Measurements from ENCODE around the gene RELCH.
A peak's percentile ranks its signal among the peaks of the same experiment; 100 is the strongest.

RELCH gene

DNA sequence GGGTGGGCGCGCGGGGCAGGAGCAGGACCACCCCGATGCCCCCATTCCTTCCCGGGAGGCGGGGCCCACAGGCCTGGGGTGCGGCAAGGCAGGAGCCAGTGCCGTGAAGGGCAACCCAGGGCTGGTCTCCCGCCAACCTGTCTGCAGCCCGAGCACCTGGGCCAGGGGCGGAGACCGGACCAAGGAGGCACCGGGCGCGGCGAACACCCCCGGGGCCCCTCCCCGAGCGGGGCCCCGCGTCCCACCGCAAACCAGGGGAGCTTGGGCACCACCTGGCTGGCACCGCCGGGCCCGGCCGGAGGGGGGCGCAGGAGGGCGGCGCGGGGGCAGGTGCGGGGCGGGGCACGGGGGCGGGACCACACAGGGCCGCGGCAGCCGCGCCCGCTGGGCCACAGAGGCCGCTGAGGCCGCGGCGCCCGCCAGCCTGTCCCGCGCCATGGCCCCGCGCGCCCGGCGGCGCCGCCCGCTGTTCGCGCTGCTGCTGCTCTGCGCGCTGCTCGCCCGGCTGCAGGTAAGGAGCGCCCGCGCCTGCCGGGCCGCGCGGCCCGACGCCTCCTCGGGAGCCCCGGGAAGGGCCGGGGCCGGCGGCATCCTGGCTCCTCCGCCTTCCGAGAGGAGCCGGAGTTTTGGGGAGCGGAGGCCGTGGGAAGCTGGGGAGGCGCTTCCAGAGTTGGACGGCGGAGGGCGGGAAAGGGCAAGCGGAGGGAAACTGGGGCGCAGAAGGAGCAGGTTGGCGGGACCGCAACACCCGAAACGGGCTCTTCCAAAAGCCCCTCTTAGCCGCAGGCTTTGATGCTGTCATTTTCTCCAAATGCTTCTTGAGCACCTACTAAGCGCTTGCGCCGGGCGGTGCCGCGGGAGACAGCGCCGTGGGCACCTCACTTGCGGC is 138.1 kb downstream of the RELCH start, which contains the start of gene TNFRSF11A:
TSS of gene TNFRSF11A (plus strand) at position 394 of the 889 bp plus-strand sequence. CDS start at position 437, 43 bp downstream.
- DNase-seq (ENCODE audit: low spot score) = no peak

GRCh38 chr18:62325806-62326645 is 139.0 kb downstream of the RELCH start:
- DNase-seq (ENCODE audit: low spot score) = no peak

DNA sequence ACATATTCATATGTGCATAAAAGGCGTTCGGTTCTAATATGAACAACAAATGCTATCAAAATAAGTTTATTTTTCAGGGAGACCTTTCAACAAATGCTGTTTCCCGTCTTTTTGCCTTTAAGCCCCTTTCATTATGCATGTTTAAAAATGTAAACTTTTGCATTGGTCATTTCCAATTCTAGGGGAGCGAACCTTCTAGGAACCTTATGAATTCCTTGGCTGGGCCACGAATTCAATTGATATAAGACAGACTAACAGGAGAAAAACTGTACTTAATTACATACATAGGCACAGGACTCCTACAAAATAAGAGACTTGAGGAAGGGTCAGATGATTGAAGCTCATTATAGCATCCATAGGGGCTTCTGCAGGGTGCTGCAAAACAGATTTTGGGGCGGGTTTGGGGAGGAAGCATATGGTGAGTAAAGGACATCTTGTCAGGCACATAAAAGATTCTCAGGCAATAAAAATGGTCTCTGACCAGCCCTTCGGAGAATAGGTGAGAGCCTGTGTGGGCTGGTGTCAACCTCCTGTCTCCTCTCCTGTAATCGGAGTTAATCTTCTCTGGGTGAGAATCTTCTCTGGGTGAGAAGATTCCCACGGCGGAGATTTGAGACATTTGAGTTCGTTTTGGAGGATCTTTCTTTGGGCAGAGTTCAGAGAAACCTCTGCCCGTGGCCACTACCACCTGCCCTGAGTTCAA is 139.7 kb downstream of the RELCH start:
- no peak for DNase-seq (ENCODE audit: low spot score)

DNA sequence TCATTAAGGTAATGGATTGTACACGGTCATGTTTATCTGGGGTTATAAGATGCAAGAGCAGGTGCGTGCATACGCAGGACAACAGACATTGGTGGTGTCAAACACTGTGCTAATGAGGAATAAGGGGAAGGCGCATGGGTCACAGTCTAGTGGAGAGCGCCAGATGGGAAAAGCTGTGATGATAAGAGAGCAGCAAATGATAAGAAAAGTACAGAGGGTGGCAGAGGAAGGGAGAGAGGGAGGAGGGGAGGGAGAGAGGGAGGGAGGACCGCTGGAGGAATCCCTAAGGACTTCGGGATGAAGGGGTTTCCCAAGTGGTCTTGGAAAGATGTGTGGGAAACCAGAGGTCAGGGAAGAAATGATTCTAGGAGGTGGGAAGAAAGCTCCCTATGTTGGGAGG is 140.9 kb downstream of the RELCH start:
- DNase-seq (ENCODE audit: low spot score) = no peak

DNA sequence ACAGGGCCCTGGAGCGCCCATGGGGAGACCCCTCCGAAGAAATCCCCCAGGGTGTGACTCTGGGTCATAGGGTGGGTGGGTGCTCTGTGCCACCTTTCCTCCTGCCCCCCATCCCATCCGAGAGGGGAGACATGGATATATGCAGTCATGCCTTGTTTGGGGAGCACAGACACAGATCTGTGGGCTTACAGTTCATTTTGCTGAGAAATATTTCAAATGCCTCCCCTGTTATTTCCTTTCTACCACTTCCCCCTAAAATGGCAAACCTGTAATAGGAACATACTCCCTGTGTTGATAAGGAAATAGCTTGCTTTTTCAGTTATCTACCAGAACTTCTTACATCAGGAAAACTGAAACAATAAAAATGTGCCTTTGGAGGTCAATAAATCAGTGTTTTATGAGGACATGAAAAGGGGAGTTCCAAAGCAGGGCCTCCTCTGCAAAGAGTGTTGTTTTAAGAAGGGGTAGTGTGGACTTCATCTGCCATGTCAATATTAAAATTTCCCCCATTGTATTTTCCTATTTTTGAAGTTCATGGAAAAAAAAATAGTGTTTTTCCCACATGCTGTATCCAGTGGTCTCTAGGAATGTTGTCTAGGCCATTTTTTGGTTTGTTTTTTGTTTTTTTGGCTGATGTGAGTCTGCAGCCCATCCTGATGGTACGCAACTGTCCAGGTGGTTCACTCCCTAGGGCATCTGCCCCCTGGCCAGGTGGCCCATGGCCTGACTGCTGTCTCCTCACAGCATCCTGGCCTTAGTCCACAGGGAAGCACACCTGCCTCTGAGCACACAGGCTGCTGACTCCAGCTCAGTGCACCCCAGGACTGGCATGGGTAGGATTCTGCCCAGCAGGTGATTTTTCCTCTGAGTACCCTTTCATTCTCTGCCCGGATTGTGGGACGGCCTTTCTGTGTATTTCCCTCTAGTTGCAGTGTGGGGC is 141.8 kb downstream of the RELCH start:
- DNase-seq (ENCODE audit: low spot score) = no peak

GRCh38 chr18:62329691-62330454 is 142.8 kb downstream of the RELCH start:
- no peak for DNase-seq (ENCODE audit: low spot score)

DNA sequence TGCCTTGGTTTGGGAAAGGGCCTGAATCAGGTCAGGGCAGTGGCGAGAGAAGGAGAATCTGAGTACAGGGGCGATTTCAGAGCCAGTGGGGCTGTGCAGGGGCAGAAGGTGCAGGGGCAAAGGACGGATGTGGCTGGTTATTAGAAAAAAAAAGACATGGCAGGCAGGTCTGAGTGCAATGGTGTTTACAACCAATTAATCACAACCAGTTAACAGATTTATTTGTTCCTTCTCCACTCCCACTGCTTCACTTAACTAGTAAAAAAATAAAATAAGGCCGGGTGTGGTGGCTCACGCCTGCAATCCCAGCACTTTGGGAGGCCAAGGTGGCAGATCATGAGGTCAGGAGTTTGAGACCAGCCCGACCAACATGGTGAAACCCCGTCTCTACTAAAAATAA is 143.6 kb downstream of the RELCH start:
- DNase-seq (ENCODE audit: low spot score) = no peak

GRCh38 chr18:62331581-62332356 is 144.7 kb downstream of the RELCH start:
- peak; percentile 54 for DNase-seq (ENCODE audit: low spot score)

DNA sequence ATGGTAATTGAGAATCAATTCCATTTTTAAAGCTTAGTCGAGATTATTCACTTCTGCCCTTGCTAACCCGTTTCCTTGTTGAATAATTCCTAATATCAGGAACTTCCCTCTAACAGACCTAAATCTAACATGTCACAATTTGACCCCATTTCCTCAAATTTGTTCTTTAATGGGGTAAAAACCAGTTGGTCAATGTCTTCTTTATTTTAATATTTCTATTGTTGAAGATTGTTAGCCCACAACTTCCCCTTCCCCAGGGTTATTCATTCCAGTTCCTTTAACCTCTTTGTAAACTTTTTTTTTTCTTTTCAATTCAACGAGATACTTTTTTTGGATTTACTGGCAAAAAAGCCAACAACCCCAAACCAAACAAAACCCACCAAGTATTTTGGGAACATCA is 145.4 kb downstream of the RELCH start:
- DNase-seq (ENCODE audit: low spot score) = no peak

DNA sequence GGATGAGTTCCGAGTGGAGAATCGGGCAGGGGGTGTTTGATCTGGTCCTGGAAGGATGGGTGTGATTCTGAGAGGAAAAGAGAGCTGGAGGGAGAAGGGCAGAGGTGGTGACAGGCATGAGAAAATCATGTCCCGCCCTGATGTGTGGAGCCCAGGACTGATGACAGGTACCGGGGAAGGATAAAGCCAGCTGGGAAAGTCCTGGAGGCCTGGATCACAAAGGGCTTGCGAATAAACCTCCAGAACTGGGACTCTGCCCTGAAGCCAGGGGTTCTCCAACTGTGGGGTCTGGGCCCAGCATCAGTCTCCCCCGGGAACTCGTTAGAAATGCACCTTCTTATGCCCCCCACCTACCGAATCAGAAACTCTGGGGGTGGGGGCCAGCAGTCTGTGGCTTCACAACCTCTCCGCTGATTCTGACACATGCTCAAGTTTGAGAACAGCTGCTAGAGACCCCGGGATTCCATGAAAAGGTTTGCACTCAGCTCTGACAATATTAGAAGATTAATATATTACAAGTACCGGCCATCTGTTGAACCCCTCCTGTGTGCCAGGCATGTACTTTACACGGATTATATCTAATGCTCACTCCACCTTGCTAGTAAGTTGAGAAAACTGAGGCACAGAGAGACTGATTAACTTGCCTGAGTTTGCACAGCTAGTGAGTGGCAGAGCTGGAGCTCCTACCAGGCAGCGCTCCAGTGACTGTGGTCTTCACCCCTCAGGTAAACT is 146.1 kb downstream of the RELCH start:
- DNase-seq (ENCODE audit: low spot score) = no peak

- no peak for DNase-seq (ENCODE audit: low spot score)
These were observed 147.1 kb downstream of the RELCH start for GRCh38 chr18:62334120-62334519.

GRCh38 chr18:62335494-62335893 is 148.4 kb downstream of the RELCH start:
- DNase-seq (ENCODE audit: low spot score) = no peak

DNA sequence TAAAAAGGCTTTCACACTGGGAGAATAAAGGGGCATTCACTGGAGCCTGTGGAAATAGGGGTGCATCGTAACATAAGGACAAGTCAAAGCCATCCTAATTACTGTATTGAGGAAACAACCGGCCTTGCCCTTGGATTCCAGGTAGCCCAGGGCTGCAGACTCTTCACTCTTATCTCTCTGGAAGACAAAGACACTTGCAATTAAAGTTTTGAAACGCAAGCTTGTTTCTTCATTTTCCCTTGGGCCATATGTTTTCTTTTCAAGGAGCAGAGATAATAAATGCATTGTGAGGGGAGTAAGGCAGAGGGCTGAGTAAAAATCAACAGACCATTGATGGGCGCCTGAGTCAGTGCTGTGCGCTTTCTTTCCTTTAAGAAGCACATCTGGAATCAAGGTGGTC is 149.6 kb downstream of the RELCH start:
- DNase-seq (ENCODE audit: low spot score) = no peak

GRCh38 chr18:62337336-62337735 is 150.3 kb downstream of the RELCH start:
- DNase-seq (ENCODE audit: low spot score) = no peak

DNA sequence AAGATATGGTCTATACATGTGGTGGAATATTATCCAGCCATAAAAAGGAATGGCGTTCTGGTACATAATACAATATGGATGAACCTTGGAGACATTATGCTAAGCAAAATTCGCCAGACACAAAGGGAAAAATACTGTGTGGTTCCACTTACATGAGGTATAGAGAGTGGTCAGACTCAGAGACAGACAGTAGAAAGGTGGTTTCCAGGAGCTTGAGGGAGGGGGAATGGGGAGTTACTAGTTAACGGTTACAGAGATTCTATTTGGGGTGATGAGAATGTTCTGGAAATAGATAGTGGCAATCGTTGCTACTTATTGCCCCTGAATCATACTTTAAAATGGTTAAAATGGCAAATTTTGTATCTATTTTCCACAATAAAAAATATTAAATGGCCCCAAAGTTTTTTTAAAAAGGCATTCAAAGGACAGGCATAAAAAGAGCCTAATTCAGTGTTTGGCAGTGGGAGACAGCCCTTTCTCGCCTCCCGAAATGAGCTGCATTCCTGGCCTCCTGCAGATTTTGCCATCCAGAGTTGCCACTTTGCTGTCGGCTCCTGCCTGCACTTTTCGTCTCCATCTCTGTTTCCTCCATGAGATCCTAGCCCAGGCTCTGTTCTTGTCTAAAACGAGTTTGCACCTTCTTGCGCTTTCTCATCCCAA is 151.5 kb downstream of the RELCH start:
- DNase-seq (ENCODE audit: low spot score) = no peak

DNA sequence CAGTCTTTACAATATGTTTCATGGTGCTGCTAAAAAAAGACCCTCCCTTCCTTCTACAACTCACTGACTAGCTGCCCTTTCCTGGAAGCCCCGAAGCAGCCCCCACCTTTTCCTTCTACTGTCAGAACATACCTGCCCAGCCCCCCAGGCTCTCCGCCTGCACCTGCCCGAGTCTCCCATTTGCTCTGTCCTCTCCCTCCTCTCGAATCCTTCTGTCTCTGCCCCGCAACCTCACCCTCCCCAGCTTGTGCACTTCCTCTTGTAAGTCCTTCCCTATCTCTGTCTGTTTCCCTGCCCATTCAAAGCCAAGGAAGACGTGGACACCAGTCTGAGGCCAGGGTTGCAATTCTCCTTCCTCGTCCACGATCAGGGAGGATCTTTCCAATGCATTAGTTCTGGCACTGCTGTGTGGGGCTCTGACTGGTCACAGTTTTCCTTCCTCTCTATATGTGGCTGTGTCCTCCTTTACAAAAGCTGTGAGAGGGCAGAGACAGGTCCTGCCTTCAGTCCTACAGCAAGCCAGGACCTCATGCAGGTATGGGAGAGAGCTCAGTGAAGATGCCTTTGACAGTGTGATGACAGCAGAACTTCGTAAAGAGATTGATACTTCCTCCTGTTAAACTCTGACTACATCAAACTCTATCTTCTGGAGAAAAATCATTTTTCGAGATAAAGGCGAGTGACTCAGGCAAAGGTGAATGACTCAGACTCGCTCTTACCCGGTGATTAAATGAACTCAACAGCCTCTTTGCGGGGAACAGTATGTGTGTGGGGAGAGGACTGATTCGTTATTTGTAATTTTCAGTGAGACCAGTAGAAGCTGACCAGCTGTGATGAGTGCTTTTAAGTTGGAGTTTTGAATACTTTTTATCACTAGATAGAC is 152.3 kb downstream of the RELCH start:
- DNase-seq (ENCODE audit: low spot score) = no peak

DNA sequence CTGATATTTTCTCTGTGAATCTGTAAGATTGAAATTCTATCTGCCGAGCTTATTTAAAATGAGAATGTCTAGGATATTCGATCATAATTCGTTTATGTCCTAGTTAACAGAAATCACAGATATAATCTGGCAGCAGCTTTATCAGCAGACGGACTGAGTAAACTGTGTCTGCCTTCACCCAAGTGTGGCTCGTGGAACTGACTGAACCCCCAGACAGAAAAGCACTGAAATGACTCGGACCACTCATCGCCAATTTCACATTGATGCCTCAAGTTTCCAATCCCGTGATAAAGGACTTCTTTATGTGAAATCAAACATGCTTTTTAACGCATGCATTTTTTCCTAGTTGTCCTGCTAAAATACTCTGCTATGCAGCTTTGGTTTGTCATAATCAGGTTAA is 153.9 kb downstream of the RELCH start:
- DNase-seq (ENCODE audit: low spot score) = no peak

Measured in pons (tissue), 1 donor.